ENCODE data around the gene FGF3.

Gene FGF3

DNA sequence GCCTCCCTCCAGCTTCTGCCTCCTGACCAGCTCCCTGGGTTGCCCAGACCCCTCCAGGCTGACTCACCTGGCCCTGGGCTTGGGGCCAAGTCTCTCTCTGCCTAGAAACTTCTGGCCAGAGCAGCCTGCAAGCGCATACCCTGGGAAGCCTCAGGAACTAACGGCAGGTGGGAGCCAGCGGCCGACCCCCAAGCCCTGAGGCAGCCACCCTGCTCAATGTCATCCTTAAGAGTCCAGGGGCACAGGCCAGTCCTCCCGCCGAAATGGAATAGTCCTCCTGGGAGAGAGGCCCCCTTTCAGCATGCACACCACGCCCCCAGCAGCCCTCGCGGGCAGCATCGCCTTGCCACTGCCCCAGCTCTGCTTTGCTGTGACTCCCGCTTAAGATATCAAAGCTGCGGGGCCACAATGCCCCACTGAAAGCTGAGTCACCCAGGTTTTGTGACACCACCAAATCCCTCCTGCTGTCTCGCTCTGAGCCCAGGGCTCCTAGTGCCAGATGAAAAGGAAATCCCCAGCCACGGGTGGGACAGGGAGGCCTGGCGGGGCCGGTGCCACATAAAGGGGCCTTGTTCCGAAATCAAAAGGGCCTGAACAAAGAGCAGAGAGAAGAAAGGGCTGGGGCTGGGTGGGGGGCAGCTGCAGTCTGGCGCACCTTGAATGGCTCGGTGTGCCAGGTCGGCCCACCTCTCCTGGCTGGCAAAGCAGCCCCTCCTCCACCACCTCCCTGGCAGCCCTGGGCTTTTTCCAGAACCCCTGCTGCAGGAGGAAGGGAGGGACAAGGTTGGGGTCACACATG, 21.4 kb upstream of the FGF3 start:
- no peak for DNase-seq
- no peak for TF ChIP-seq POLR2A (IDR thresholded peaks at IDR 0.05; ENCODE audit: low read length)
- TF ChIP-seq GATA1 (IDR thresholded peaks at IDR 0.05; ENCODE audit: low read depth, low read length) = no peak

DNA sequence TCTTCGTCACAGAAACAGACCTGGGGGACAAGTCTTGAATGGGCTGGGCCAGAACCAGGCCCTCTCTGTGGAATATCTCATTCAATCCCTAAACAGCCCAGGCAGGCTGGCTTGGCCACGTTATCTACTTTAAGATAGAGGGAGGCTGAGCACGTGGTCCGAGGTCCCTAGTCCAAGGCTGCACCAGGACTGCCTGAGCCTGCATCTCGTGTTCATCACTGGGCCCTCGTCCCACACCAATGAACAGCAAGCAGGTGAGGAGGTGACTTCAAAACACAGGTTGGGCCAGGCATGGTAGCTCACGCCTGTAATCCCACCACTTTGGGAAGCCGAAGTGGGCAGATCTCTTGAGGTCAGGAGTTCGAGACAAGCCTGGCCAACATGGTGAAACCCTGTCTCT, 20.3 kb upstream of the FGF3 start:
- DNase-seq = no peak

DNA sequence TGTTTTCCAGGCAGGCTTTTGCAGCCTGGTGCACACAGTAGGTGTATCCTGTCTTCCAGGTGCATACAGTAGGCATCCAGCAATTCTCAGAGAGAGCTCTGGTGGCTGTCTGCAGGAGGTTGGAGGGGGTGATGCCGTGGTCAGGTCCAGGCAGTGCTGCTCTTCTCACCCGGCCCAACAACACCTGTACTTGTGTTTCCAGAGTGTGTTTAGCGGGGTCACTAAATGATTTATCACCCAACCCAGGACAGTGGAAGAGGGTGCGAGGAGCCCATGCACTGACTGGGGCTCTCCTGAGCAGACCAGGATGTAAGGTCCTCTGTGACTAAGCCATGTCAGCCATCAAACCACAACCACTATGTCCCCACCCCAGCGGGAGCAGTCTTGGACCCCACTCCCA, 18.6 kb upstream of the FGF3 start:
- TF ChIP-seq POLR2A (IDR thresholded peaks at IDR 0.05; ENCODE audit: low read length) = no peak
- TF ChIP-seq GATA1 (IDR thresholded peaks at IDR 0.05; ENCODE audit: low read depth, low read length) = no peak
- no peak for DNase-seq

More for the DNA sequence above, 20.3 kb upstream of the FGF3 start:
- no peak for TF ChIP-seq POLR2A (IDR thresholded peaks at IDR 0.05; ENCODE audit: low read length)
- TF ChIP-seq GATA1 (IDR thresholded peaks at IDR 0.05; ENCODE audit: low read depth, low read length) = no peak

DNA sequence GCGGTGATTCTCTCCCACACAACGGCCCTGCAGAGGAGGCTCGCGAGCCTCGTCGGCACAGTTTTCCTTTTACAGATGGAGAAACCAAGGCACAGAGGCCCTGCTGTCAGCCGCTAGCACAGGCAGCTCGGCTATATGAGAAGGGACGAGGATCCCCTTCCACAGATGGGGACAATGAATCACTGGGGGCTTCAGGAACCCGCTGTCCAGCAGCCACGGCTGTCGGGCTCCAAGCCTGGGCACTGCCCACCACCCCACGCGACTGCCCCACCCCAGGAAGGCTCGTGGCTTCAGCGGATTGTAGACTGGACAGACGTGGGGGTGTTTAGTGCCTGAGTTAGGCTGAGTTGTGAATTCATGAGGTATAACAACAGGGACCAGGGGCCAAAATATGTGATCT, 17.2 kb upstream of the FGF3 start:
- TF ChIP-seq POLR2A (IDR thresholded peaks at IDR 0.05; ENCODE audit: low read length) (no peak), GATA1 (IDR thresholded peaks at IDR 0.05; ENCODE audit: low read depth, low read length) (no peak)
- DNase-seq = no peak

DNA sequence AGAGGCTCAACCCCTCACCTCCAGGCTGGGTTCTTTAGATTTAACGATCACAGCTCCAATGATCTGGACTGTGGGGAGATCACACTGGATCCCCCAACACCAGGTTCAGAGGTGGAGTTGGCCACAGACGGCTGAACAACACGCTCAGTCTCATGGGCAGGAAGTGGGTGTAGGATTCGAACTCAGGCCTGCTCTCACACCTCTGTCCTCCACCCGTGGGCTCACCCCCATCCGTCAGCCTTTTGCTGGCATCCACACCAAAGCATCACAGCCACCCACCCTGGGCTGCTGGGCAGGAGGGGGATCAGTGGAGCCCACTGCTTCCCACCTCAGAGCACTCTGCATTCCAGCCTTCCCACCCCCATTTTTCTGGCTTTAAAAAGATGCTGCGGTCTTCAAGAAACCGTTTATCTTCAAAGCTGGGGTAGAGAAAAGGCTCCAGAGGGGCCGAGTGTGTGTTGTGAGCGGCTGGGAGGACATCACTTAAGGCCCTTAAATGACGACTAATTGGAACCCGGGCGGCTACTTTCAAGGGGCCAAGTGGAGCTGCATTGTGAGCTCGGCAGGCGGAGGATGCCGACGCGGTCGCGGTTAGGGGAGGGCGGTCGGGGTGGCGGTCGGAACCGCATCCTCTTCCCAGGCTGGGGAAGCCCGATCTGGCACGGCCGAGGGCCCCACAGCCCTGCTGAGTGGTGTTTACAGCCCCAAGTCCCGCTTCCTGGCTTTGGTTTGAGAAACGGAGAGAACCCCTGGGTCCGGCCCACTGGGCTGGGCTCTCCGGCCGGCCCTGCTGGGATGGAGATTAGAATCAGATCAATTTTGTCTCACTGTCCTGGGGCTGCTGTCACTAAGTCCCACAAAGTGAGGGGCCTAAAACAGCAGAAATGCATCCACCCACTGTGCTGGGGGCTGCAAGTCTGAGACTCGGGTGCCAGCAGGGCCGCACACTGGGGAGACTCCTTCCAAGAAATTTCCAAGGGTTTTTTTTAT, 15.9 kb upstream of the FGF3 start:
- TF ChIP-seq GATA1 (IDR thresholded peaks at IDR 0.05; ENCODE audit: low read depth, low read length) = no peak
- TF ChIP-seq POLR2A (IDR thresholded peaks at IDR 0.05; ENCODE audit: low read length) = no peak
- no peak for DNase-seq

DNA sequence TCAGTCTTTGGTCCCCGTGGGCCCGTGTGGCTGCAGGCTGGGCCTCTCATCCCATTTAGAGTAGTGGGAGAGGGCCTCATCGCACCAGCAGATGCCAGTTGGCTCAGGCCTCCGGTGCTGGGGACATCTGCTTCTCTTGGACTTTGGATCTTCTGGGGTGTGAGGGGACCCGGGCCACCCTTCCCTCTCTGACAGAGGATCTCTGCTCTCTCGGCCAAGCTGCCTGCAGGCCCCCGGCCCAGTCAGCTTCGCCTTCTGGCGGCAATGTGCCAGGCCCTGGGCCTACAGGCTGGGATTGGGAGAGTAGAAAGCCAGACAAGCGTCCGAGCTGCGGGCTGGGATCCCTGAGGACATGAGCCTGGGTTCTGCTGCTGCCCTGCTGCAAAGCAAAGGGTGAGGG, 15.0 kb upstream of the FGF3 start:
- DNase-seq = no peak
- TF ChIP-seq POLR2A (IDR thresholded peaks at IDR 0.05; ENCODE audit: low read length) (no peak), GATA1 (IDR thresholded peaks at IDR 0.05; ENCODE audit: low read depth, low read length) (no peak)

DNA sequence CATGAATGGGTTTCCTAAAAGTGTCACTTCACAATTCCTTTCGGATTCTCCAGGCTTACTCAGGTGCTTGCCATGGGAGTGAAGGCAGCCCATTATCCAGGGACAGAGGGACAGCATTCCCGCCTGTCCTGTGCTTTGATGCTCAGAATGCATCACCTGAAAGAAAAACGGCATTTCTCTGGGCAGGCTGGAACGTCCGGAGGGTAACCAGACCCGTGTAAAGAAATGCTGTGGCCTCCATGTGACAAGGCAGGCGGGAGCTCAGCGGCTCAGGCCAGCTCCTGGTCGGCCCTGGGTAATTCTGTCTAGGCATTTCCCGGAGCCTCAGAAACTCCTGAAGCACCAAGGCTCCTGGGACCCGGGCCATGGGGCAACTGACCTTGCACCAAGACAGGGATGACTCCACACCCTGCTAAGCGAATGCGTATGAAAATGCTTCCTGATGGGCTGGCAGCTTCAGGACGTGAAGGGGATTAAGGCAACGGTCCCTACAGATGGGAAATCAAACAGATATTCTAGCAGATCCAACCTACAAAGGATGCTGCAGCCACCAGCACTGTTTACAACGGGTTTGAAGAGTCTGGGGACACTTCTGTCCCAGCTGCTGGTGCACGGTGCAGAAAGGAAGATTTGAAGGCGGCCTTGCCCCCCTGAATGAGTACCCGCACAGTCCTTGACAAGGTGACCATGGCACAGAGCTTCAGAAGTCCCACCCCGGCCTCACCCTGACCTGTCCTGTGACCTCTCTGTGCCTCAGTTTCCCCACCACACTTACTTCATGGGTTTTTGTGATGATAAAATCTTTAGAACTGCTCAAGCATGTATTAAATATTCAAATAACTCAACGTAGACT, 13.6 kb upstream of the FGF3 start:
- no peak for DNase-seq
- TF ChIP-seq GATA1 (IDR thresholded peaks at IDR 0.05; ENCODE audit: low read depth, low read length) = no peak
- TF ChIP-seq POLR2A (IDR thresholded peaks at IDR 0.05; ENCODE audit: low read length) = no peak

DNA sequence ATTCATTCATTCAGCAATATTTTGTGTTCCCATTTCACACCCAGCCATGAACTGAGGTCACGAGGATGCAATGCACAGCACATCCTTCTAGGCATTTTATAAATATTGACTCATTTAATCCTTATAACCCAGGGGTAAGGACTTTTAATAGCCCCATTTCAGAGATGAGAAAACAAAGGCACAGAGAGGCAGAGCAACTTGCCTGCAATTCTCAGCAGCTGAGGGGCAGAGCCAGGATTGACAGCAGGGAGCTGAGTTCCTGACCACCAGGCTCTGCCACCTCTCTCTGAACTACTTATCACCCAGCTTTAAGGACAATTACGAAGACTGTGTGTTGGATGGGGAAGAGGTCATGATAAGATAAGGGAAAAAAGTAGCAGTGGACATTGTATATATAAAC, 12.8 kb upstream of the FGF3 start:
- DNase-seq = no peak
- no peak for TF ChIP-seq POLR2A (IDR thresholded peaks at IDR 0.05; ENCODE audit: low read length)
- no peak for TF ChIP-seq GATA1 (IDR thresholded peaks at IDR 0.05; ENCODE audit: low read depth, low read length)

DNA sequence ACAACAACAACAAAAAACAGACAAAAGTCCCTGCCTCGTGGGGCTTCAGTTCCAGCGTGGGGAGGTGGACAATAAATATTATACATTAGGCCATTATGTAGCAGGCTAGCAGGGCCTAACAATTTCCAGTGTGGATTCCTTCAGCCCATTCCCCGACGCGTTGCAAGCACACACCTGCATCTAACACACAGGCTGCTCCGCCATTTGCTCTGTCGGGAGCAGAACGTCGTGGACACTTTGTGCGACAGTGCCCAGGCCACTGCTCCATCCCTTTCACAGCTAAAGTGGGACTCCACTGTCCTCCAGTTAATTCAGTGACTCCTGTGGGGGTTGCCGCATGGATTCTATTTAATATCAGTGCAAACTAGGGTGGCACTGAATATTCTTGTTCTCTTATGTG, 10.9 kb upstream of the FGF3 start:
- TF ChIP-seq GATA1 (IDR thresholded peaks at IDR 0.05; ENCODE audit: low read depth, low read length) (no peak), POLR2A (IDR thresholded peaks at IDR 0.05; ENCODE audit: low read length) (no peak)
- no peak for DNase-seq

DNA sequence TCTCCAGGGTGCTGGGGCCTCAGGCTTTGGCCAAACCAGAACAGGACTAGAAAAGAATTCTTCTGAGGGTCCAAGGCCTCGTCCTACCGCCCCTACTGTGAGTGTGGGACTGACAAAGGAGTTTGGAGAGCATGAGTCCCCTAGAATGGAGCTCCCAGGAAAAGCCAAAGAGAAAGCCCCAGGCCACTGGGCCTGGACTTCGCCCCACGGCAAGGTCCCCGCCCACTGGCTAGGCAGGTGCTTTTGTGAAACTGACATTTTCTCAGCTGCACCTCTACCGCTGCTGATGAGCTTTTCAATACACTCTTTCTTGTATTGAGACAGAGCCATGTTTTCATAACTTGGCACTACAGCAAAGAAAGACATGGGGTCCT, 9.7 kb upstream of the FGF3 start:
- TF ChIP-seq GATA1 (IDR thresholded peaks at IDR 0.05; ENCODE audit: low read depth, low read length) (no peak), POLR2A (IDR thresholded peaks at IDR 0.05; ENCODE audit: low read length) (no peak)
- no peak for DNase-seq

DNA sequence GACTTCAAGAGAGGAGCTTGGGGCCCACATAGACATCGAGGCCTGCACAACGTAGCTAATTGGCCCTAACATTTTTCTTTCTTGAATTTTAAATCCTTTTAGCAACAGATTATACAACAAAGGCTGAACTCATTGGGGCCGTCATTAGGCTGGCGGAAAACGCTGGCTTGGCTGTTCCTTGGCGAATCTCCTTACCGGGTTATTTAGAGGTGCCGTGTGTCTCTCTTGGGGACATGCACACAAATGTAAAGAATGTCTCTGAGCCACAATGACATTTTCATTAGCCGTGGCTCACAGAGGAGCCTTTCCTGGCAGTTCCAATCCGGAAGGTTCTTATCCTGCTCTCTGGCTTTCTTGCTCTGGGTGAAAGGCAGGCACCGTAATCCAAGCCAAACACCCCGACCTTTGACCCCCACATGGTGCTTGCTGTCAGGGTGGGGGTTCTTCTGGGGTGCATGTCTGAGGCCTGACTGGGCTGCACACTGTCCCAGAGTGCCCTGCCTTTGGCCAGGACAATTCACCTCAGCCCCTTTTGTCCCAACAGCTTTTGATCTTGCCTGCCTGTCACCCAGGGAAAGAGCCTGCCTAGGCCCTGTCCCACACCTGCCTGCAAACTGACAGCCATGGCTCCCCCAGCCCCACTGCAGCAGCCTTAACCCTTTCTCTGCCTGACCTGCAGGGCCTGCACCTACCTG, 9.2 kb upstream of the FGF3 start:
- no peak for TF ChIP-seq GATA1 (IDR thresholded peaks at IDR 0.05; ENCODE audit: low read depth, low read length)
- TF ChIP-seq POLR2A (IDR thresholded peaks at IDR 0.05; ENCODE audit: low read length) = no peak
- no peak for DNase-seq

DNA sequence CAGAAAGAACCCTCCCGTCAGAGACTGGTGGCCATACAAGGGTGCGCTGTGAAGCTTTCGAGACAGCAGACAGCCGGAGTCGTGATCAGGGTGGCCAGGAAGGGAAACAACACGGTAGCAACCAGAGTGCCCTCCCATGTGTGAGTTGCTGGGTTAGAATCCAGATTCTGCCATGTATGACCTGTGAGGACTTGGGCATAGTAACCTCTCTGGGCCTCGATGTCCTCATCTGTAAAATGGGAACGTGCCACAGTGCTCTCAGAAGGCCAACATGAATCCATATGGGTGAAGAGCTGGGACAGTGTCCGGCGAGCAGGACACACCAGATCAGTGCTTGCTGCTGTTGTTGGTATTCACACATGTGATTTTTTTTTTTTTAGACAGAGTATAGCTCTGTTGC, 7.6 kb upstream of the FGF3 start:
- TF ChIP-seq GATA1 (IDR thresholded peaks at IDR 0.05; ENCODE audit: low read depth, low read length) = no peak
- no peak for TF ChIP-seq POLR2A (IDR thresholded peaks at IDR 0.05; ENCODE audit: low read length)
- DNase-seq = no peak

DNA sequence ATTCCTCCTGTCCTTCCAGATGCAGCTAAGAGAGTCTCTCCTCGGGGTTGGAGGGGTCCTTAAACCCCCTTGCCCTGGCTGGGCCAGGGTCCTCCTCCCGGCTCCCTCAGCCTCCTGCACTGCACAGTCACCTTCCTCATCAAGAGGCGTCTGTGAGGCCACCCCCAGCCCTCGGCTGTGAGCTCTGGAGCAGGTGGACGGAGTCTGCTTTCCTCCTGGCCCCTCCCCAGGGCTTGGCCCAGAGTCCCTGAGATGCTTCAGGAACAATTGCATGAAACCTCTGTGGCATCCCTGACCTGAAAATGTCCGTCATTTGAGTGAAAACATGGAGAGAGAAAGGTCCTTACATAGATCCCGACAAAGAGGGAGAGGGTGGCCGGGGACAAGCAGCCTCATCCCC, 6.7 kb upstream of the FGF3 start:
- DNase-seq = no peak
- TF ChIP-seq POLR2A (IDR thresholded peaks at IDR 0.05; ENCODE audit: low read length) (no peak), GATA1 (IDR thresholded peaks at IDR 0.05; ENCODE audit: low read depth, low read length) (no peak)

All from erythroblast (primary cell).